ENCODE results near the gene CDKN3. TPM values are rescaled to one million over a fixed set of nuclear protein-coding genes. Genes with fewer than 3 reads are reported as not detected.
"Not testable (repeated sequence)": the region's sequence is repeated elsewhere in the genome, so short reads cannot be mapped to it uniquely, and the experiment has no call there.

The CDKN3 gene
- total RNA-seq, 2 experiments from 2014 or later: 77.9 to 79.5 TPM

DNA sequence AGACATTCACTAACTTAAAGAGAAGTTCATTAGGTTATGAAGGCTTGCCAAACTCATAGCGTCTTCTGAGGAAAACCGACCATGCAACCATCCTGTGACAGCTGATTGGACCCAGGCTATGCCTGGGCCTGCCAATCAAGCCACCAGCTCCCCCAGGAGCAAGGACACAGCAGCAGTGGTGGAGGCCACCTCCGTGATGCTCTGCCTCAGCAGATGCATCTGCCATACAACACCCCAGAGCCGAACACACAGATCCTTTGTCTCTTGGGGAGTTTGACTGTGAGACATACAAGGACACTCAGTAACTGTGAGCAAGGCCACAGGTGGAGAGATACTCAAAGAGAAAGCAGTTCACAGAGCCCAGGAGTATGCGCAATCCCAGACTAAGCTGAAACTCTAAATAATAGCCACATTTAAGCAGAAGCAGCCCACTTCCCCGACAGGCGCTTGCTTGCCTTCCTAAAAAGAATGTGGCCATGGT lies 54.4 kb downstream of the CDKN3 start:
- H3K27ac Mint-ChIP-seq: no peak overlapping the region
- H3K4me1 Mint-ChIP-seq: peaks cover 9% of the 10 kb centered on the region
- no peaks in the 10 kb centered on the region for H3K36me3 Mint-ChIP-seq
- DNase-seq: no peak
- no peaks in the 10 kb centered on the region for H3K27me3 Mint-ChIP-seq
- H3K4me3 Mint-ChIP-seq: no peak overlapping the region
- H3K9me3 Mint-ChIP-seq: no peaks in the 10 kb centered on the region

DNA sequence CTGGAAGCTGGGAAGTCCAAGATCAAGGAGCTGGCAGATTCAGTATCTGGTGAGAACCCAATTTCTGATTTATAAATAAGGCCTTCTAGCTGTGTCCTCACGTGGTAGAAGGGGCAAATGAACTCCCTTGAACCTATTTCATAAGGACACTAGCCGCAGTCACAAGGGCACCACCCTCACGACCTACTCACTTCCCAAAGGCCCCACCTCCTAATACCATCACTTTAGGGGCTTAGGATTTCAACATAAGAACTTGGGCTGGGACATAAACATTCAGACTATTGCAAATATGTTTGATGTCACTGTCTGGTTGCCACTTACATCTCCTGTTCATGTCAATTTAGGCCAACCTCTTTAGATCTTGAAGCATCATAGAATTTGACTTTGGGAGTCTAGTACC lies 55.2 kb downstream of the CDKN3 start:
- peaks cover 3% of the 10 kb centered on the region for H3K4me1 Mint-ChIP-seq
- DNase-seq: no peak

DNA sequence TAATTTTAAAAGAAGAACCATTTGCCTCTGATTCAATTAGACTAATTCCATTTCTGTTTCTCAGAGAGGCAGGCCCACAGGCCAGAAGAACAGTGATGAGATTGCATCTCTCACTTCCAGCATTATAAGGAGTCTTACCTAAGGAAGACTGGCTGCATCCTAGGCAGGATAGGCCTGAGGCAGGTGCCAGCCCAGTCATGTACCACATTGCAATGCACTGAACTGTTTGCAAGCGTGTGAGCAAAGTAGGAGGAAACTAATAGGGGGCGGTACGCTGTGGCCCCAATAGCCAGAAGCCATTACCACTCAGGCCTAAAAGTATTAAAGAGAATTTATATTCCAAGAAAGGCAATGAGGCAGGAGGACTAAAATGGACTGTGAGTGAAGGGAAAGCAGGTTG lies 56.4 kb downstream of the CDKN3 start:
- DNase-seq: no peak
- no peak overlapping the region for H3K27ac Mint-ChIP-seq

More for the DNA sequence above, 55.2 kb downstream of the CDKN3 start:
- no peak overlapping the region for H3K27ac Mint-ChIP-seq
- no peaks in the 10 kb centered on the region for H3K9me3 Mint-ChIP-seq
- no peaks in the 10 kb centered on the region for H3K36me3 Mint-ChIP-seq
- H3K4me3 Mint-ChIP-seq: no peak overlapping the region
- H3K27me3 Mint-ChIP-seq: no peaks in the 10 kb centered on the region

DNA sequence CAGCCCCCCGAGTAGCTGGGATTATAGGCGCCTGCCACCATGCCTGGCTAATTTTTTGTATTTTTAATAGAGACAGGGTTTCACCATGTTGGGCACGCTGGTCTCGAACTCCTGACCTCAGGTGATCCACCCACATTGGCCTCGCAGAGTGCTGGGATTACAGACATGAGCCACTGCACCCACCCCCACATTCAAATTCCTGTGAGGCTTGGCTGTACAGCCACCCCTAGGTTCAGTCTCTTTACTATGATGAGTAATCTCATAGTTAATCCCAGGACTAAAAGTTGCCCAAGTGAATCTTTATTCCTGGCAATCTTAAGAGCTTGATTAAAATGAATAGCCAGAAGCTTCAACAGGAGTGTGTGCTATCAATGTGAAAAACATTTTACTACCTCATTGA lies 57.2 kb downstream of the CDKN3 start:
- DNase-seq, H3K4me1 Mint-ChIP-seq, H3K36me3 Mint-ChIP-seq, H3K9me3 Mint-ChIP-seq, H3K4me3 Mint-ChIP-seq, H3K27ac Mint-ChIP-seq, H3K27me3 Mint-ChIP-seq: not testable (repeated sequence)

More for the DNA sequence above, 56.4 kb downstream of the CDKN3 start:
- no peaks in the 10 kb centered on the region for H3K27me3 Mint-ChIP-seq
- no peak overlapping the region for H3K4me3 Mint-ChIP-seq
- H3K36me3 Mint-ChIP-seq: no peaks in the 10 kb centered on the region
- peaks cover 3% of the 10 kb centered on the region for H3K4me1 Mint-ChIP-seq
- no peaks in the 10 kb centered on the region for H3K9me3 Mint-ChIP-seq

DNA sequence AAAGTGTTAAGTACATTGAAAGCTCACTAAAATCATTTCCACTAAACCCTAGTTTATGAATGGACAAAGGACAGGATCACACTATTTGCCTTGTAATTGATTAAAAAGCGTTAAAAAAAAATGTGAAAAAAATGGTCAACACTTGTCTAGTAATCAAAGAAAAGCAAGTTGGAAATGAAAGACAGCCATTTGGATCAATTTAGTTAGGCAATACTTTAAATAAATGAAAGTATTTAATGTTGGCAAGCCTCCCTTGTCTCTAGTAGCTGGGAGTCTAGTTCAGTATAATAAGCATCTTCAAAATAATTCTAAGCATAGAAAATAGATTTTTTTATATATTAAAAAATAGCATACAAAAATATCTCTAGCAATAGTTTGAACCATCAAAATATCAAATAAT lies 58.6 kb downstream of the CDKN3 start:
- Mint-ChIP-seq H3K27ac (no peak overlapping the region), H3K9me3 (peaks cover 2% of the 10 kb centered on the region), H3K4me1 (peaks cover 3% of the 10 kb centered on the region), H3K4me3 (no peak overlapping the region), H3K27me3 (no peaks in the 10 kb centered on the region), H3K36me3 (peaks cover 6% of the 10 kb centered on the region)
- DNase-seq: no peak

DNA sequence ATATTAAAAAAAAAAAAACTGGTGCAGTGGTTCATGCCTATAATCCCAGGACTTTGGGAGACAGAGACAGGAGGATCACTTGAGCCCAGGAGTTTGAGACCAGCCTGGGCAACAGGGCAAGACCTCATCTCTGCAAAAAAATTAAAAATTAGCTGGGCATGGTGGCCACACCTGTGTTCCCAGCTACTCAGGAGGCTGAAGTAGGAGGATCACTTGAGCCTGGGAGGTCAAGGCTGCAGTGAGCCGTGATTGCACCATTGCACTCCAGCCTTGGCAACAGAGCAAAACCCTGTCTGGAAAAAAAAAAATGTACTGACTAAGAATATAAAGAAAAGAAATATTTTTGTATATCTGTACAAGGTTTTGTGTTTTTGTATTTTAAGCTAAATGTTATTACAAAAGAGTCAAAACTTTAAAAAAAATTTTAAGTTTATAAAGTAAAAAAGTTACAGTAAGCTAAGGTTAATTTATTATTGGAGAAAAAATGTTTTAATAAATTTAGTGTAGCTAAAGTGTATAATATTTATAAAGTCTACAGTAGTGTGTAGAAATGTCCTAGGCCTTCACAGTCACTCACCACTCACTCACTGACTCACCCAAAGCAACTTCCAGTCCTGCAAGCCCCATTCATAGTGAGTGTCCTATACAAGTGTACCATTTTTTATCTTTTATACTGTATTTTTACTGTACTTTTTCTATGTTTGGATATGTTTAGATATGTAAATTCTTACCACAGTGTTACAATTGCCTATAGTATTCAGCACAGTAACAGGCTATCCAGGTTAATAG lies 60.2 kb downstream of the CDKN3 start:
- H3K4me1 Mint-ChIP-seq, H3K9me3 Mint-ChIP-seq, H3K27ac Mint-ChIP-seq, H3K27me3 Mint-ChIP-seq, DNase-seq, H3K4me3 Mint-ChIP-seq, H3K36me3 Mint-ChIP-seq: not testable (repeated sequence)

DNA sequence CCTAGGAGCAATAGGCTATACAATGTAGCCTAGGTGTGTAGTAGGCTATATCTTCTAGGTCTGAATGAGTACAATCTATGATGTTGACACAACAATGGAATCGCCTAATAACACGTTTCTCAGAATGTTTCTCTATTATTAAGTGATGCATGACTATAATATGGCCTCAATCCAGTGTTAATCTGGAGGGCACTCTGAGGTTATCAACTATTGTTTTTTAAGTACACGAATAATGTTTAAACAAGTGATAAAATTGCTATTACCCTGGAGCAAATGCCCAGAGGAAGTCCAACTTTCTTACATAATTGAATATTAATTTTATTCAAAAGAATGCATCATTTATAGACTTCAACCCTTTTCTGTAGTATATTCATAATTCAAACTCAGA lies 60.8 kb downstream of the CDKN3 start:
- H3K27me3 Mint-ChIP-seq: no peaks in the 10 kb centered on the region
- no peak overlapping the region for H3K4me3 Mint-ChIP-seq
- peaks cover 2% of the 10 kb centered on the region for H3K9me3 Mint-ChIP-seq

DNA sequence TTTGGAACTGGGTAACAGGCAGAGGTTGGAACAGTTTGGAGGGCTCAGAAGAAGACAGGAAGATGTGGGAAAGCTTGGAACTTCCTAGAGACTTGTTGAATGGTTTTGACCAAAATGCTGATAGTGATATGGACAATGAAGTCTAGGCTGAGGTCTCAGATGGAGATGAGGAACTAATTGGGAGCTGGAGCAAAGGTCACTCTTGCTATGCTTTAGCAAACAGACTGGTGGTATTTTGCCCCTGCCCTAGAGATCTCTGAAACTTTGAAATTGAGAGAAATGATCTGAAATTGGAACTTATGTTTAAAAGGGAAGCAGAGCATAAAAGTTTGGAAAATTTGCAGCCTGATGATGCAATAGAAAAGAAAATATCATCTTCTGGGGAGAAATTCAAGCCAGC lies 61.7 kb downstream of the CDKN3 start:
- not testable (repeated sequence) for H3K4me3 Mint-ChIP-seq, H3K9me3 Mint-ChIP-seq, H3K27ac Mint-ChIP-seq, H3K27me3 Mint-ChIP-seq, H3K4me1 Mint-ChIP-seq, H3K36me3 Mint-ChIP-seq, DNase-seq

More for the DNA sequence above, 60.8 kb downstream of the CDKN3 start:
- DNase-seq: no peak
- Mint-ChIP-seq H3K4me1 (peaks cover 6% of the 10 kb centered on the region), H3K27ac (no peak overlapping the region), H3K36me3 (peaks cover 6% of the 10 kb centered on the region)

DNA sequence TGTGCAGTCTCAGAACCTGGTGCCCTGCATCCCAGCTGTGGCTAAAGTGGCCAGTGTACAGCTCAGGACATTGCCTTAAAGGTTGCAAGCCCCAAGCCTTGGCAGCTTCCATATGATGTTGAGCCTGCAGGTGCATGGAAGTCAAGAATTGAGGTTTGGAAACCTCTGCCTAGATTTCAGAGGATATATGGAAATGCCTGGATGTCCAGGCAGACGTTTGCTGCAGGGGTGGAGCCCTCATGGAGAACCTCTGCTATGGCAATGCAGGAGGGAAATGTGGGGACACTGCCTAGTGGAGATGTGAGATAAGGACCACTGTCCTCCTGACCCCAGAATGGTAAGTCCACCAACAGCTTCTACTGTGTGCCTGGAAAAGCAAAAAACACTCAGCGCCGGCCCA lies 62.3 kb downstream of the CDKN3 start:
- no peak overlapping the region for H3K27ac Mint-ChIP-seq
- H3K27me3 Mint-ChIP-seq: no peaks in the 10 kb centered on the region
- peaks cover 6% of the 10 kb centered on the region for H3K4me1 Mint-ChIP-seq
- peaks cover 2% of the 10 kb centered on the region for H3K9me3 Mint-ChIP-seq
- no peak for DNase-seq
- no peak overlapping the region for H3K4me3 Mint-ChIP-seq
- peaks cover 6% of the 10 kb centered on the region for H3K36me3 Mint-ChIP-seq

DNA sequence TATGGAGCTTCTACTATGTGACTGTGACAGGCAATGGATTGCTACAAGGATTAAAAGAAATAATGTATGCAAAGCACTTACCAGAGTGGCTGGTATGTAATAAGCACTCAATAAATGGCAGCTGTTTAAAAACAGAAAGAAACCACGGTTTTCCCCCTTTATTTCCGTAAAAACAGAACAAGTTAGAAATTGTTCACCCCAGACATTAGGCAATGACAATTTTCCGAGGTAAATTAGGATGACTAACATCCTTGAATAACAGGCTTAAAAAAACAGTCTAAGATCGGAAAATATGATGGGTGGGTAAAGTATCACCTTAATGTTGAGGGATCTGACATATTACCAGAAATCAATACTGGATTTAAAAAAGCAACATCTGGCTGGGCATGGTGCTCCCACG lies 65.2 kb downstream of the CDKN3 start:
- Mint-ChIP-seq H3K27me3 (no peaks in the 10 kb centered on the region), H3K9me3 (peaks cover 2% of the 10 kb centered on the region), H3K4me3 (no peak overlapping the region), H3K36me3 (peaks cover 6% of the 10 kb centered on the region), H3K4me1 (peaks cover 6% of the 10 kb centered on the region), H3K27ac (no peak overlapping the region)
- no peak for DNase-seq

DNA sequence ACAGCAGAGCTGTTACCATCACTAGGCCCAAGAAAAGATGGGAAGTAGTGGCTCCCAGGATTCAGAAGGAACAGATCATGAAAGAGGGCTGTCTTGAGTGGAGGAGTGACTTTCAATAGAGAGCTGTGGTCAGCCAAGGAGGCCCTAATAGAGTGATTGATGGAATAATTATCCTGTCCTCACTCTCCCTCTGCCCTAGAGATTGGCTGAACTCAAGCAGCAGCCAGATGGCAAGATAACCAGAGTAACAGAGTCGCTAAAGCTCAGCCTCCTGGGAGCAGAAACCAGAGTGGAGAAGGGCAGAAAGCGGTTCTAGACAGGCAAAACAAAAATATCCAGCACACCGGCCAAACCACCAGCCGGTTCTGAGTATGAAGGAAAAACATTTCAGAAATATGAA lies 68.8 kb downstream of the CDKN3 start:
- H3K4me1 Mint-ChIP-seq: peaks cover 6% of the 10 kb centered on the region
- H3K4me3 Mint-ChIP-seq: no peak overlapping the region
- H3K27me3 Mint-ChIP-seq: no peaks in the 10 kb centered on the region
- H3K36me3 Mint-ChIP-seq: peaks cover 15% of the 10 kb centered on the region
- DNase-seq: no peak
- peaks cover 10% of the 10 kb centered on the region for H3K9me3 Mint-ChIP-seq
- H3K27ac Mint-ChIP-seq: no peak overlapping the region

DNA sequence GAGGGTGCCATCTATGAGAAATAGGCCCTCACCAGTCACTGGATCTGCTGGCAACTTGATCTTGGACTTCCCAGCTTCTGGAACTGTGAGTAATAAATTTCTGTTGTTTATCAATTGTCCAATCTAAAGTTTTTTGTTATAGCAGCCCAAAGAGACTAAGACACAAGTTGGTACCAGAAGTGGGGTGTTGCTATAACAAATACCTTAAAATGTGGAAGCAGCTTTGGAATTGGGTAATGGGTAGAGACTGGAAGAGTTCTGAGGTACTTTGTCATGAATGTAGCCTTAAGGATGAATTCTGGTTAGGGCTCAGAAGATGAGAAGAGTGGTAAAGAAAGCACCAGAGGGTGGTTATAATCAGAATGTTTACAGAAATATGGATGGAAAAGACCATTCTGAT lies 70.5 kb downstream of the CDKN3 start:
- Mint-ChIP-seq H3K27me3 (no peaks in the 10 kb centered on the region), H3K27ac (no peak overlapping the region), H3K36me3 (peaks cover 15% of the 10 kb centered on the region), H3K4me3 (no peak overlapping the region), H3K4me1 (peaks cover under 1% of the 10 kb centered on the region), H3K9me3 (peaks cover 10% of the 10 kb centered on the region)
- DNase-seq: no peak

Other genes with a start within 250 kb of the CDKN3 start
- gene CNIH1, start 44.4 kb downstream of the CDKN3 start, total RNA-seq: 10 to 100 TPM; 92.0 to 95.4 TPM
- 10 to 100 TPM; 44.4 to 45.4 TPM for gene GMFB, start 92.0 kb downstream of the CDKN3 start, total RNA-seq
- 10 to 100 TPM; 11.5 to 12.9 TPM for gene CGRRF1, start 112.9 kb downstream of the CDKN3 start, total RNA-seq
- gene SAMD4A, start 170.1 kb downstream of the CDKN3 start, total RNA-seq: 1 to 10 TPM; 4.6 to 4.7 TPM